SK-N-MC (cell line): Measurements from ENCODE around the gene IQCE.

Experiments used
- EZH2 ChIP-seq: fragments of 200-600 bp; sonication (generic); IDR thresholded peaks from one replicate; pipeline ENCODE4 v1.6.1; 2017; ENCODE audit warnings: antibody characterized with exemption
- FOXP2 ChIP-seq: optimal IDR thresholded peaks from 2 replicates; pipeline ENCODE3; 2011; ENCODE audit warnings: mild to moderate bottlenecking, moderate library complexity; ENCODE audit not compliant: insufficient read depth; ENCODE audit errors: extremely low read length, control extremely low read depth
- POLR2AphosphoS5 ChIP-seq: IDR thresholded peaks from 2 replicates; pipeline ENCODE4 v1.6.1; 2012; ENCODE audit warnings: mild to moderate bottlenecking, low read depth, low read length, borderline replicate concordance

DNA sequence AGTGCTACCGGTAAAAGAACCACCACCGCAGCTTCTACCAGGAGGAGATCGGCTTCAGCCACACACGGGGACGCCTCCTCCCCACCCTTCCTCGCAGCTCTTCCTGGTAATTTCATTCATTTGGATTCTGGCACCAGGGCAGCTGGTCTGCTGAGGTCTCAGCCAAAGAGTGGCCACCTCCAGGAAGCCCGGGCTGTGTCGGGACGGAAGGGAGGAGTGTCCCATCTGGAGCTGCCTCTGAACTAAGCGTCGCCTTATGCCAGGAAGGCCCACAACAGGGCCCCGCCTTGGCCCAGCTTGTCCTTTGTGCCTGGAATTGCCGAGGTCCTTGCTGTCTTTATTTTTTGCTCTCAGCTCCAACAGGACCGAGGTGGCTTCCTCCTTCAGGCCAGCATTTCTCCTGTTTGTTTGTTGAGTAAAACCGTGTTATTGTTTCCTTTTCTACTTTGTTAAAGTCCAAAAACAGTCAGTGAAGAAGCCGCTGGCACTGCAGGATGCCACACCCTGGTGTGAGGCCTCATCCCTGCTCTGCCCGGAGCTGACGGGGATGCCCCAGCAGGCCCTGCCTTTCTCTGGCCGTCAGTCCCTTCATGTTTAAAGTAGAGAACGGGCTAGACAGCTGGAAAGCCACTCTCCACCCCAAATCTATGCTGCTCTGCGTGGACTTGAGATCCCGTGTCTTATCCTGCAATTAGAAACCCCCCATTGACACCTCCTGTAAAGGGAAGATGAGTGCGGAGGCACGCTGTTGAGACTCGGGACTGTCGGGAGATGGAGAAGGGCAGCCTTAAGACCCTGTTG is 48.5 kb downstream of the IQCE start:
- TF ChIP-seq EZH2 (no peak), POLR2AphosphoS5 (no peak), FOXP2 (no peak)
